HL-60/S4 (cell line): ENCODE data around the gene ZNF672.
"Not testable (repeated sequence)": the region's sequence is repeated elsewhere in the genome, so short reads cannot be mapped to it uniquely, and the experiment has no call there.

Experiments
- in situ Hi-C: fragments of 300-500 bp; cut with MboI; formaldehyde crosslinking; loops from 2 replicates; pipeline ENCODE4 v1.14.3; 2022; ENCODE audit warnings: low sequenced_read_pairs

Gene ZNF672

GRCh38 chr1:248852481-248853405, 14.7 kb downstream of the ZNF672 start:
- in situ Hi-C loops = no loop called here

- in situ Hi-C loops = no loop called here
These were observed 15.8 kb downstream of the ZNF672 start for GRCh38 chr1:248853663-248854375.

GRCh38 chr1:248855580-248855979, 17.6 kb downstream of the ZNF672 start:
- in situ Hi-C loops = no loop called here

- in situ Hi-C loops = no loop called here
These were observed 18.2 kb downstream of the ZNF672 start for GRCh38 chr1:248856176-248856575.

GRCh38 chr1:248857201-248857600, 19.2 kb downstream of the ZNF672 start:
- in situ Hi-C loops = no loop called here

GRCh38 chr1:248857749-248858095, 19.7 kb downstream of the ZNF672 start:
- in situ Hi-C loops = no loop called here

- in situ Hi-C loops = no loop called here
These were observed 20.3 kb downstream of the ZNF672 start for GRCh38 chr1:248858096-248858890.

GRCh38 chr1:248858891-248859889, 21.2 kb downstream of the ZNF672 start, which contains the start of gene ZNF692:
Gene ZNF692 (minus strand): TSS chr1:248859085. CDS start chr1:248858309, 776 bp downstream.
- in situ Hi-C loops = no loop called here

GRCh38 chr1:248860007-248860406, 22.0 kb downstream of the ZNF672 start:
- in situ Hi-C loops = no loop called here

GRCh38 chr1:248861616-248862015, 23.6 kb downstream of the ZNF672 start:
- in situ Hi-C loops = no loop called here

- in situ Hi-C loops = no loop called here
These were observed 24.6 kb downstream of the ZNF672 start for GRCh38 chr1:248862695-248862997.

- in situ Hi-C loops = no loop called here
These were observed 25.2 kb downstream of the ZNF672 start for GRCh38 chr1:248862998-248863881.

- in situ Hi-C loops = no loop called here
These were observed 33.9 kb downstream of the ZNF672 start for GRCh38 chr1:248871837-248872401.

- in situ Hi-C loops = no loop called here
These were observed 34.9 kb downstream of the ZNF672 start for GRCh38 chr1:248872752-248873408.

GRCh38 chr1:248873409-248873992, 35.5 kb downstream of the ZNF672 start:
- in situ Hi-C loops = no loop called here

GRCh38 chr1:248873993-248874533, 36.0 kb downstream of the ZNF672 start:
- in situ Hi-C loops = no loop called here

- in situ Hi-C loops = no loop called here
These were observed 43.2 kb downstream of the ZNF672 start for GRCh38 chr1:248881261-248881660.

GRCh38 chr1:248882427-248882826, 44.4 kb downstream of the ZNF672 start:
- in situ Hi-C loops = not testable (repeated sequence)
